GM18519 (cell line): ENCODE results near the gene IGF2R.

Experiments
- ATAC-seq: cut with Tn5 transposase; IDR thresholded peaks from one replicate; pipeline ENCODE4 v1.9.1; 2021; ENCODE audit warnings: mild to moderate bottlenecking, moderate library complexity; ENCODE audit not compliant: unreplicated experiment, low FRiP score

IGF2R gene

DNA sequence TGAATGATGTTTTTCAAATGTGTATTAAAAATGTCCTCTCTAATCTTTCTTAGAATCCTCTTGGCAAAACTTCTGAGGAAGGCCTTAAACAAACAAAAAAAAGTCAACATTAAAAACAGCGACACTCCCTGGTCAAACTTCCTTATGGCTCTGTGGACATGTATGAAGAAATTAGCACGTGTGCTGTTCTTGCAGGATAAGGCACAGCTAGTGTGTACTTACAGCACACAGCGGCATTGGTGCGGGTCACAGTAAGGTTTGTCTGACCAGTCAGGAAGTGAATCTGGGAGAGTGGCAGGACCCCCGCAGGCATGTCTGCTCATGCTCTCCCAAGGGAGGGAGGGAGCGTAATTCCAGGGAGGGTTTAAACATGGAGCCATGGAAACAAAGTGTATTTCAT, 191.6 kb downstream of the IGF2R start:
- ATAC-seq: no peak
